Tibial artery (tissue), 4 donors: ENCODE results near the gene TENM3.

Experiments used
- DNase-seq, 2 donors: peaks; one replicate each; pipeline ENCODE4 v3.0.0-alpha.2; 2019
- H3K27ac ChIP-seq, 2 donors: fragments of 200-600 bp; sonication (generic) in 1 of 2; 1 replicate in 1 of 2; 2 replicates in 1 of 2; pipeline ENCODE4 v1.5.1; 2018 to 2019; ENCODE audit warnings: mild to moderate bottlenecking in 1 of 2
- H3K27me3 ChIP-seq, 2 donors: fragments of 200-600 bp; sonication (generic) in 1 of 2; one replicate each; pipeline versions ENCODE4 v1.5.1 to v1.6.0; 2016 to 2019
- H3K36me3 ChIP-seq, 3 donors: fragments of 200-600 bp; sonication (generic) in 2 of 3; one replicate each; pipeline ENCODE4 v1.5.1; 2016 to 2019; ENCODE audit warnings: mild to moderate bottlenecking in 2 of 3
- H3K4me1 ChIP-seq, 4 donors: fragments of 200-600 bp; sonication (generic) in 2 of 4; 1 replicate in 3 of 4; 2 replicates in 1 of 4; pipeline ENCODE4 v1.5.1; 2016 to 2019
- H3K4me3 ChIP-seq, 2 donors: fragments of 200-600 bp; sonication (generic) in 1 of 2; 1 replicate in 1 of 2; 2 replicates in 1 of 2; pipeline ENCODE4 v1.5.1; 2018 to 2019; ENCODE audit warnings: mild to moderate bottlenecking in 2 of 2
- H3K9me3 ChIP-seq, 3 donors: fragments of 200-600 bp; sonication (generic) in 1 of 3; one replicate each; pipeline ENCODE4 v1.5.1; 2016 to 2019
- CTCF ChIP-seq, 2 experiments: fragments of 200-600 bp in 1 of 2; fragments of 450-650 bp in 1 of 2; IDR thresholded peaks; one replicate each; pipeline ENCODE4 v1.5.1; 2017 to 2019; ENCODE audit warnings: antibody characterized with exemption in 2 of 2, mild to moderate bottlenecking in 1 of 2, moderate library complexity in 1 of 2
- intact Hi-C: fragments of 100-400 bp; cut with DNase I; formaldehyde crosslinking; loops from one replicate; pipeline ENCODE4 v1.15.0; 2023; ENCODE audit warnings: low total_unique reads

TENM3 gene

GRCh38 chr4:182548156-182548555 lies 305.0 kb downstream of the TENM3 start:
- intact Hi-C loops = no loop called here
- Histone ChIP-seq H3K4me1 (no peaks in the 10 kb centered on the region), H3K4me3 (no peak overlapping the region), H3K9me3 (no peaks in the 10 kb centered on the region), H3K36me3 (no peaks in the 10 kb centered on the region), H3K27me3 (no peaks in the 10 kb centered on the region), H3K27ac (no peak overlapping the region)
- DNase-seq = no peak
- no peak for TF ChIP-seq CTCF (IDR thresholded peaks at IDR 0.05)

- no peak for DNase-seq
These were observed 306.2 kb downstream of the TENM3 start for GRCh38 chr4:182549356-182549755.

GRCh38 chr4:182552948-182553347 lies 309.7 kb downstream of the TENM3 start:
- intact Hi-C loops = no loop called here
- TF ChIP-seq CTCF (IDR thresholded peaks at IDR 0.05) = no peak
- Histone ChIP-seq H3K4me1 (peaks cover 0 to 9% (median 2%) of the 10 kb centered on the region in 4 donors), H3K9me3 (no peaks in the 10 kb centered on the region), H3K36me3 (no peaks in the 10 kb centered on the region), H3K27me3 (peaks cover 0 to 33% of the 10 kb centered on the region in 2 donors), H3K4me3 (no peak overlapping the region), H3K27ac (no peak overlapping the region)
- no peak for DNase-seq

More at GRCh38 chr4:182549356-182549755, 306.2 kb downstream of the TENM3 start:
- H3K9me3 ChIP-seq = no peaks in the 10 kb centered on the region
- H3K4me1 ChIP-seq = no peaks in the 10 kb centered on the region
- TF ChIP-seq CTCF (IDR thresholded peaks at IDR 0.05) = no peak
- no peak overlapping the region for H3K27ac ChIP-seq
- no peaks in the 10 kb centered on the region for H3K36me3 ChIP-seq
- intact Hi-C loops = no loop called here
- H3K4me3 ChIP-seq = no peak overlapping the region
- H3K27me3 ChIP-seq = peaks cover 0 to 1% of the 10 kb centered on the region in 2 donors

GRCh38 chr4:182553653-182554052 lies 310.5 kb downstream of the TENM3 start:
- Histone ChIP-seq H3K36me3 (no peaks in the 10 kb centered on the region), H3K4me1 (peaks cover 0 to 9% (median 2%) of the 10 kb centered on the region in 4 donors), H3K27me3 (peaks cover 0 to 34% of the 10 kb centered on the region in 2 donors), H3K4me3 (no peak overlapping the region), H3K9me3 (no peaks in the 10 kb centered on the region), H3K27ac (no peak overlapping the region)
- no peak for TF ChIP-seq CTCF (IDR thresholded peaks at IDR 0.05)
- no peak for DNase-seq
- intact Hi-C loops = no loop called here

GRCh38 chr4:182554736-182555135 lies 311.5 kb downstream of the TENM3 start:
- intact Hi-C loops = no loop called here
- no peak for TF ChIP-seq CTCF (IDR thresholded peaks at IDR 0.05)
- Histone ChIP-seq H3K27me3 (peaks cover 0 to 34% of the 10 kb centered on the region in 2 donors), H3K4me1 (peaks cover 0 to 9% (median 2%) of the 10 kb centered on the region in 4 donors), H3K27ac (no peak overlapping the region), H3K9me3 (no peaks in the 10 kb centered on the region), H3K36me3 (no peaks in the 10 kb centered on the region), H3K4me3 (no peak overlapping the region)
- no peak for DNase-seq

- H3K27ac ChIP-seq = no peak overlapping the region
- H3K4me3 ChIP-seq = no peak overlapping the region
- peaks cover 0 to 41% of the 10 kb centered on the region in 2 donors for H3K27me3 ChIP-seq
- no peaks in the 10 kb centered on the region for H3K36me3 ChIP-seq
- DNase-seq = no peak
- H3K4me1 ChIP-seq = peaks cover 0 to 9% (median 2%) of the 10 kb centered on the region in 4 donors
- no peak for TF ChIP-seq CTCF (IDR thresholded peaks at IDR 0.05)
- intact Hi-C loops = no loop called here
- no peaks in the 10 kb centered on the region for H3K9me3 ChIP-seq
These were observed 312.8 kb downstream of the TENM3 start for GRCh38 chr4:182555997-182556418.
